ENCODE results near the gene C2orf74. TPM values are rescaled to one million over a fixed set of nuclear protein-coding genes. Genes with fewer than 3 reads are reported as not detected.

C2orf74 gene
- total RNA-seq, 1 donor from 2014 or later, result 17.4 TPM

DNA sequence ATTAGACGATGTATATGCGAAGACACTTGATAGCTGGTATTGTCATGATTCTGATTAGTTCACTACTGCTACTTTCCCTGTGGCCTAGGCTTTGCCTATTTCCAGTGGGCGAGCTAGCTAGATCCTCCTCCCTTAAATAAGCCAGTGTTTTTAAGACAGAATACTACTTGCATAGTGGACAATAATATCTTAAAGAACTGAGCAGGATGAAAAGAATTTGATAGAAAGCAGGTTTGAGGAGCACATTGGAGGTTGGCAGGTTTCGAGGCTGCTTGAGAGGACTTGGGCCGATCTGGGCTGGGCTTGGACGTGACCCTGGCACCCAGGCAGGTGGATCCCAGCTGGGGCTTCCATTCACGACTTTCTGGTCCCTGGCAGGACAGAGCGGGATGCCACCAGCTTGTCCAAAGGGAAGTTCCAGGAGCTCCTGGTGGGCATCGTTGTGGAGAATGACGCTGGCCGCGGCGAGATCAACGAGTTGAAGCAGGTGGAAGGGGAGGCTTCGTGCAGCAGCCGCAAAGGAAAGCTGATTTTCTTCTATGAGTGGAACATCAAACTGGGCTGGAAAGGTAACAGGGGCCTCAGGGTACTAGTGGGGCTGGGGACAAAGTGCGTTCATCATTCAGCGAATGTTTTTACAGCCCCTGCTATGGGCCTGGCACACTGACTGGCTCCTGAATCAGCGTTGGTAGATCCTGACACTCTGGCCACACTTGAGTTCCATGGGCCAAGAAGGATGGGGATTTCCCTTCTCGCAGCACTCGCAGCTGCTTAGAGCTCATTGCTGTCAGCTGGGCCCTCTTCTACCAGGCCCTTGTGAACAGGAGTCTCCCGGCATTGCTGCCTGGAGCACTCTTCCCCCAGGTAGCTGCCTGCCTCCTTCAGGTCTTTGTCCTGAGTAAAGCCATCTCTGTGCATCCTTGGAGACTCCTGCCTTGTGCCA, 16.9 kb downstream of the C2orf74 start:
- H3K27ac ChIP-seq, result peak overlapping the region; percentile 100
- peak; percentile 56 for DNase-seq
- peak; percentile 1 to 9 for ATAC-seq
- H3K9me3 ChIP-seq, result no peaks in the 10 kb centered on the region
- H3K36me3 ChIP-seq, result peaks cover 45% of the 10 kb centered on the region
- no peaks in the 10 kb centered on the region for H3K27me3 ChIP-seq (ENCODE audit: low read depth)
- H3K4me3 ChIP-seq, result peak overlapping the region; percentile 85
- peaks cover 48% of the 10 kb centered on the region for H3K4me1 ChIP-seq
- intact Hi-C loops (cut with DNase I), result no loop called here
- TF ChIP-seq, protein P1, sequence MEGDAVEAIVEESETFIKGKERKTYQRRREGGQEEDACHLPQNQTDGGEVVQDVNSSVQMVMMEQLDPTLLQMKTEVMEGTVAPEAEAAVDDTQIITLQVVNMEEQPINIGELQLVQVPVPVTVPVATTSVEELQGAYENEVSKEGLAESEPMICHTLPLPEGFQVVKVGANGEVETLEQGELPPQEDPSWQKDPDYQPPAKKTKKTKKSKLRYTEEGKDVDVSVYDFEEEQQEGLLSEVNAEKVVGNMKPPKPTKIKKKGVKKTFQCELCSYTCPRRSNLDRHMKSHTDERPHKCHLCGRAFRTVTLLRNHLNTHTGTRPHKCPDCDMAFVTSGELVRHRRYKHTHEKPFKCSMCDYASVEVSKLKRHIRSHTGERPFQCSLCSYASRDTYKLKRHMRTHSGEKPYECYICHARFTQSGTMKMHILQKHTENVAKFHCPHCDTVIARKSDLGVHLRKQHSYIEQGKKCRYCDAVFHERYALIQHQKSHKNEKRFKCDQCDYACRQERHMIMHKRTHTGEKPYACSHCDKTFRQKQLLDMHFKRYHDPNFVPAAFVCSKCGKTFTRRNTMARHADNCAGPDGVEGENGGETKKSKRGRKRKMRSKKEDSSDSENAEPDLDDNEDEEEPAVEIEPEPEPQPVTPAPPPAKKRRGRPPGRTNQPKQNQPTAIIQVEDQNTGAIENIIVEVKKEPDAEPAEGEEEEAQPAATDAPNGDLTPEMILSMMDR (IDR thresholded peaks at IDR 0.05), result no peak

DNA sequence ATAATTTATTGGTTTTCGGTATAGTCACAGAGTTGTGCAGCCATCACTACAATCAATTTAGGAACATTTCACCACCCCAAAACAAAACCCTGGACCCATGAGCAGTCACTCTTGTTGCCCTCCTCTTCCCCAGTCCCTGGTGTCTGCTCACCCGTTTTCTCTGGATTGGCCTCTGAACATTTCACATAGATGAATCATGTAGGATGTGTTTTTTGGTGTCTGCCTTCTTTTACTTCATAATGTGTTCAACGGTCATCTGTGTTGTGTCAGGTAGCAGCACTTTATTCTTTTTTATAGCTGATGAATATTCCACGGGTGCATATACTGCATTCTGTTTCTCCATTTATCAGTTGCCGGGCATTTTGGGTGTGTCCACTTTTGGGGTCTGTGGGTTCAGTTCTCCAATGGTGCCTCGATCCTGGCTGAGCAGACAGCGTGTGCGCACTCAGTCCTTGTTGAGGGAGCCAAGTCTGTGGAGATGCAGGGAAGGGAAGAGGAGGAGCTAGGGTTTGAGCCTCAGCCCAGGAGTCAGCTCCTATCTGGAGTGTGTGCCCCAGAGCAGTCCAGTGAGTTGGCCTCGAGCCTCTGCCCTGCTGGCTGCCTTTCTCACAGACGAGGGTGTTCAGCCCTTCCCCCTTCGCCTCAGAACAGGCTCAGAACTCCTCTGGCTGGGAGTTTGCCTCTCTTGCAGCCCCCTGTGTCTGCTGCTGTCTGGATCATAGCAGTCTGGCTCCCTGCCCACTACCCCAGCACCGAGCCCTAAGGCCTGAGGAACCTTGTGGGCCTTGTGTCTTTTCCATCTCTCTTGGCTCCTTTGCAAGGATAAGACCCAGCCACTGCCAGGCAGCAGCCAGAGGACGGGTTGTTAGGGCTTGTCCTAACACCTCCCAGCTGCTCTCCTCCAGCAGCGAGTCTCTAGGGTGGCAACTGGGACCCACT, 18.0 kb downstream of the C2orf74 start:
- H3K4me1 ChIP-seq, result peaks cover 48% of the 10 kb centered on the region
- peaks cover 56% of the 10 kb centered on the region for H3K36me3 ChIP-seq
- H3K4me3 ChIP-seq, result no peak overlapping the region
- intact Hi-C loops (cut with DNase I), result no loop called here
- no peaks in the 10 kb centered on the region for H3K9me3 ChIP-seq
- DNase-seq (no peak), ATAC-seq (no peak)
- H3K27ac ChIP-seq, result peak overlapping the region; percentile 15
- TF ChIP-seq, protein P1 (IDR thresholded peaks at IDR 0.05), result no peak
- H3K27me3 ChIP-seq (ENCODE audit: low read depth), result no peaks in the 10 kb centered on the region

DNA sequence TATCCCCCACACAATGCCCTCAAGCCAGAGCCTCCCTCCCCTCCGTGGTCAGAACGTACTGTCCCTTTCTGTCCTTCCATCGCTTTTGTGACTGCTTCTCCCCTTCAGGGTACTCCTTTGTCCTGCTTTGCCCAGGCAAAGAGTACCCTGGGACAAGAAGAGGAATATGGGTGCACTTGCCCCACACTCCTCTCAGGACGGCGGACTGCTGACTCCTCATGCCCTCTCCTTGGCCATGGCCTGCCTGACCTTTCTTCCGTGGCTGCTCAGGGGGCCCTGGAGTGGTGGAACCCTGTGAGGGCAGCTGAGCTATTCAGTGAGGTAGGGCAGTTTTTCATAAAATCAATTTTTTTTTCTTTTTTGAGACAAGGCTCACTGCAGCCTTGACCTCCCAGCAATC, 18.7 kb downstream of the C2orf74 start:
- ATAC-seq (no peak), DNase-seq (no peak)
- Histone ChIP-seq H3K9me3 (no peaks in the 10 kb centered on the region), H3K27me3 (ENCODE audit: low read depth) (no peaks in the 10 kb centered on the region), H3K4me3 (no peak overlapping the region), H3K4me1 (peaks cover 48% of the 10 kb centered on the region), H3K27ac (peak overlapping the region; percentile 15), H3K36me3 (peaks cover 63% of the 10 kb centered on the region)
- intact Hi-C loops (cut with DNase I), result no loop called here
- TF ChIP-seq, protein P1 (IDR thresholded peaks at IDR 0.05), result no peak

DNA sequence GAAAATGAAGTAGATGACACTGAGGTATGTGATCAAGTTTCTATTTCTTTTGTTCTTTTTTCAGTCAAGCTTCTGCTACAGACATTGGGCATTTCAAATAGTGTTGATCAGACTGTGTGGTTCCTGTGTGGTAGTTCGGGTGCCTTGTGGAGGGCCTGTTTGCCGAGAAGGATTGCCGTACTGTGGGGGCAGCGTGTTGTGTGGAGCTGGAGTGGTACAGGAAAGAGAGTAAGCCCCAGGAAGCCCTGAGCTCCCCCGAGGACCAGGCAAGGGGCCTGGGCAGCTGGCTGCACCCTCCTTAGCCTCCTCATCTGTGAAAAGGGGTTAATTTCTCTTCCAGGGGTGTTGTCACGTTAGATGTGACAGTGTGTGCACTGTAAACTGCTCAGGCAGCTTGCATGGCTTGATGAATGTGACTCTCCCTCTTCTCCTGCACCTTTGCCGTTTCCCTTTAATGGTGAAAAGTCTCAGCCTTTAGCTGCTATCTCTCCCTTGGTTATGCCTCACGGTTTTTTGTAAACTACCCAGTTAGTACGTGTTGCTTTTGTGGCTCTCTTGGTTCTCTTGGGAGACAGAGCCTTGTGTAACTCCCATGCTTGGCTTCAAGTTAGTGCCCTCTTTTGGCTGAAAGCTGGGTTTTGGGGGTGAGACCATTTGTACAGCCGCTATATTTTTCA, 19.5 kb downstream of the C2orf74 start:
- TF ChIP-seq, protein P1 (IDR thresholded peaks at IDR 0.05), result no peak
- H3K4me3 ChIP-seq, result no peak overlapping the region
- DNase-seq (no peak), ATAC-seq (no peak)
- intact Hi-C loops (cut with DNase I), result no loop called here
- no peaks in the 10 kb centered on the region for H3K27me3 ChIP-seq (ENCODE audit: low read depth)
- H3K27ac ChIP-seq, result no peak overlapping the region
- peaks cover 43% of the 10 kb centered on the region for H3K4me1 ChIP-seq
- H3K36me3 ChIP-seq, result peaks cover 71% of the 10 kb centered on the region
- H3K9me3 ChIP-seq, result no peaks in the 10 kb centered on the region

DNA sequence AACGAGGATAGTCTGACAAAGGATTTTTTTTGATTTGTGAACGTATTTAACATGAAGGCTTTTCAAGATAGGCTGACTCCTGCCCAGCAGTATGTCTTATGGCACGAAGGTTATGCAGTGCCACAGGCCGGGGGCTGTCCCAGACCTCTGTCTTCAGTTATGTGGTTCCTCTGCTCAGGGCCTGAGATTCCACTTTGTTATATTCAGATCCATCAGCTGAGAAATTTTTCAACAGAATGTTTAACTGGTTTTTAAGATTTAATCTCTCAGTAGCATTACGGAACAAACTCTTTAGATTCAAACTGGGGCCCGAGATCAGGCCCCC, 20.0 kb downstream of the C2orf74 start:
- no peak overlapping the region for H3K4me3 ChIP-seq
- peaks cover 76% of the 10 kb centered on the region for H3K36me3 ChIP-seq
- DNase-seq, result no peak
- TF ChIP-seq, protein P1 (IDR thresholded peaks at IDR 0.05), result no peak
- H3K4me1 ChIP-seq, result peaks cover 42% of the 10 kb centered on the region
- H3K9me3 ChIP-seq, result no peaks in the 10 kb centered on the region
- intact Hi-C loops (cut with DNase I), result no loop called here
- ATAC-seq, result no peak
- H3K27ac ChIP-seq, result no peak overlapping the region
- H3K27me3 ChIP-seq (ENCODE audit: low read depth), result no peaks in the 10 kb centered on the region
